HG02884 (cell line): Measurements from ENCODE around the gene EXTL1.

ENCODE experiments used
- ATAC-seq: cut with Tn5 transposase; IDR thresholded peaks from one replicate; pipeline ENCODE4 v1.9.1; 2021; ENCODE audit warnings: mild to moderate bottlenecking, moderate library complexity; ENCODE audit not compliant: unreplicated experiment

The EXTL1 gene

DNA sequence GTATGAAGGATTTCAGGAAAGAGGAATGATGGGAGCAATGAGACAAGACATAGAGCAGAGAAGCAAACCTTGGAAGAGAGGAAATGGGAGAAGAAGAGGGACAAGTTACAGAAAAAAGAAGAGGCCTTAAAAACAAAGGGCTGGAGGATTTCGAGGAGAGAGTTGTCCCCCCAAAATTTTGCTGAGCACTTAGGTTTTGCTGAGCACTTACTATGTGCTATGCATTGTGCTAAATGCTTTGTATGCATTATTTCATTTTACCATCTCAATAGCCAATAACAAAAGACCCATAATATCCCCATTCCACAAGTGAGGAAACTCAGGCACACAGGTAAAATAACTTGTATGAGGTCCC lies 48.3 kb downstream of the EXTL1 start:
- ATAC-seq: no peak

DNA sequence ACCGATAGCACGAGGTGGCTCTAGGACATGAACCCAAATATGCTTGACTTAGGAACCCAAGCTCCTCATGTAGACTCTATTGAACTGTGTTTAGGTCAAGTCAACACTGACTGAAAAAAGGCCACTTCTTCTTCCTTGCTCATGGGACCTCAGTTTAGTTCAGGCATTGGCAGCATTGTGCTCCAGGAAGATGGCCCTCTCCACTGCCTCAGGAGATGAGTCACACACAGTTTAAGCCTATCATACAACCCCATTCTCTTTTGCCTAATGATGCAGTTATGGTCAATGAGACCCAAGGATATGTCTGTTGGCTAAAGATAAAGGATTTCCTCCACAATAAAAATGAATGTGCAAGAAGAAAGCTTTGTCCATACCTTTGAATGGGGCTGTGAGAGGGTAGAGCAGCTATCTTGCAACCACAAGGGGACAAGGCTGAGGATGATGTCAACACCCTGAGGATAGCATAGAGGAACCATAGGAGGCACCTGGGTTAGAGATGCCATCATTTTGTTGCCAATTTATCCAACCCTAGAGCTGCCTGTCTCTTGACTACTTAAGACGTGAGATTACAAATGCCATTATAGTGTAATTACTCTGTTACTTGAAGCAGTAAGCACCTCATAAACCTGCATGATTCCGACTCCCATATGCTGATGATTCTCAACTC lies 48.9 kb downstream of the EXTL1 start:
- ATAC-seq: no peak

DNA sequence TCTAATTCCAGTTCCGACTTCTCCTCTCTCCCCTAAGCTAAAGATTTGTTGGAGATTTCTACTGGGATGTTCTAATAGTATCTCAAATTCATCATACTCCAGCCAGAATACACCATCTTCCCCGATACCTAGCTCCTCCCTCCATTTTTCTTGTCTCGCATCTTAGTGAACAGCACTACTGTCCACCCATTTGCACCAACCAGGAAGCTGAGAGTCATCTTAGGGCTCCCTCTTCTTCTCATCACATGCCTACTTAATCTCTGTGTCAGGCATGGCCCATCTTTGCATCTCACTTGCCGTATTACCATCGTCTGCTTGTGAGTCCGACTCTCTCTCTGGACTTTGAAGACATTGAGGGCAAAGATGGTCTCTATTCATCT lies 49.4 kb downstream of the EXTL1 start:
- ATAC-seq: no peak

DNA sequence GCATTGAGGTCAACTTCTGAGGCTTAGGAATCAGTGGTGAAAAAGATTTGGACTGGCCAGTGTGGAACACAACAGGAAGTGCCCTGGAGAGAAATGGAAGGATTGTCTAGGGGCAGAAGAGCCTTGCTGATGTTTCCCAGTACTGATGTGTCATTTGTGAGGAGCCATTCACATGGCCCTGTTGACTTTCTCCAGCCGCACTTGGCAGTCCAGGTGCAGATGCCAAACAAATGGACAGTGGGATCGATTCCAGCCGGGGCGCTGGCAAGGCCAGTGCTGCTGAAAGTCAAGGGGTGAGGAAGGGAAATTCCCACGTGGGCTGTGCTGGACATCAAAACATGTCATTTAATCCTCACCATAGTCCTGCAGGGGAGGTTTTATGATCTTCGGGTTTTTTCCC lies 50.7 kb downstream of the EXTL1 start:
- no peak for ATAC-seq

DNA sequence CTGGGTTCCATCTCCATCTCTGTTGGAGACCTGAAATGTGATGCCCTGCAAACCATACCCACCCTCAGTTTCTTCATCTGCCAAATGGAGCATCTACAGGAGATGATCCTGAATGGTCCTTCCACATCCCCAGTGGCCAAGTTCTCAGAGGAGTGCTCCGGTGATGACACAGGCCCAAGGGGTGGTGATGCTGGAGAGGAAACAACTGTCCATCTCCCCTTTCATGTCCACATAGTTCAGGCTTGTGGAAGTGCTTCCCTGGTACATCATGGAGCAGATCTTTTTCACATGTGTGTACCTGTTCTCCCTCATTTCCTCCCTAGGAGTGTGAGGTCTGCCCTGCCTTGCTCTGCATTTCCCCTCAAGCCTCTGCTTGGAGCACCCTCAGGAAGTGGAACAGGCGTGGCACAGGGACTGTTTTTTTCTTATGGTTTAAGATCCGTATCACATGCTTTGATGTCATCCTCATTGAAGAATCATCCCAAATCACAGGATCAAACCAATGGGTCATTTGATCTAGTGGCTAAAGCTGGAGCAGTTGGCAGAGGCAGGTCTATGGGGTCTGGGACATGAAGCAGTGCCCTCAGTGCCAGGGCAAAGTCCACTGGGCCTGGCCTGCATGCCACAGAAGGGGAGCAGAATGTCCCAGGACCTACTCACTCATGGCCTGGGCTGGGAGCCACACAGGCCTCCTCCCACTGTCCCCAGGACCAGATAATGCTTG lies 54.0 kb downstream of the EXTL1 start:
- ATAC-seq: no peak

DNA sequence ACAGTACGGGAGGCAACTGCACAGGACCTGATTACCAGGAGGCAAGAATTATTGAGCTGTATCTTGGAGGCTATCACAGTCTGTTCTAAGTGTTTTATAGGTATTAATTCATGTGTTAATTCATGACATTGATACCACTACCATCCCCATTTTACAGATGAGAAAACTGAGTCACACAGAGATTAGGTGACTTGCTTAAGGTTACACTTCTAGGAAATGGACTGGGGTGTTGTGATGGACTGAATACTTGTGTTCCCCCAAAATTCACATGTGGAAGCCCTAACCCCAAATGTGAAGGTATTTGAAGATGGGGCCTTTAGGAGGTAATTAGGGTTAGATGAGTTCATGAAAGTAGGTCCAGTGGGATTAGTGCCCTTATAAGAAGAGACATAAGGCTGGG lies 55.9 kb downstream of the EXTL1 start:
- no peak for ATAC-seq

DNA sequence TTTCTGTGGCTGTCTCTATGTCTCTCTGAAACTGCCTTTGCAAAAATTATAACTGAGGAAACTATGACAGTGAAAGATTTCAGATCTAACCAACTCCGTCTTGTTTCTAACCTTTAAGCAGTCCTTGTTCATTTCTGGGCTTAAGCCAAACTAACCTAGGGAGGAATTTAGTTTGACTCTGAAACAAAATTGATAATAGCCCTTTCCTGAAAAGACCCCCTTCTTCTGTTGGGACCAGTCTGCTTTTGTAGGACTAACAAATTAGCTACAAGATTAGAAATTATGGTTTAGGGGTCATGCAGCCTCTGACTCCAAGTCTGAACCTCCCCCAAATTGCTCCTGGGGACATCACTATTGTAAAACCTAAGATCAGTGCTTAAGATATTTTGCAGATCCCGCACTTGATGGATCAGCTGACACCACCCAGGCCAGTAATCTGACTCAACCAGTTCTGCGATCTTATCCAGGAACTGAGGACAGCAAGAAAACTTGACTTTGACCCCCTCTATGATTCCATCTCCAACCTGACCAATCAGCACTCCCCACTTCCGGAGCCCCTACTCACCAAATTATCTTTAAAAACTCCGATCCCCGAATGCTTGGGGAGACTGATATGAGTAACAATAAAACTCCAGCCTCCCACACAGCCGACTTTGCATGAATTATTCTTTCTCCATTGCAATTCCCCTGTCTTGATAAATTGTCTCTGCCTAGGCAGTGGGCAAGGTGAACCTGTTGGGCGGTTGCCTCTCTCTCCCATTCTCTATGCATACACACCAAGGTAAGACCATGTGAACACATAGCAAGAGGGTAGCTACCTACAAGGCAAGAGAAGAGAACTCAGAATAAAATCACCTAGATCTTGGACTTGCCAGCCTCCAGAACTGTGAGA lies 57.0 kb downstream of the EXTL1 start:
- no peak for ATAC-seq

DNA sequence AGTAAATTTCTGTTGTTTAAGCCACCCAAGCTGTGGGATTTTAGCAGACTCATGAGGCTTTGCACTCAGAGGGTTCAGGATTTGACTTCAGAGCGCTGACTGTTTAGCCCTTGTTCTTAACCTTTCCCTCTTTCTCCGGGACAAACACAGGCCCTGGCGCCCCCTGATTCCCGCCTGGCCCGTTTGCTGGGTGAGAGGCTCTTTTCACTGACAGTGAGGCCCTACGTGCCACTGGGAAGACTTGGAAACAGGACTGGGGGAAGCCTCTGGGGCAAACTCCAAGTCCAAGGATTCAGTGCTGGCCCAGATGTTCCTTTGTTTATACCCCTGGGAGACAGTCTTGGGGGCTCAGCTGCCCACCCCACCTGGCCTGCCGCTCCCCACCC lies 57.6 kb downstream of the EXTL1 start:
- ATAC-seq: no peak

DNA sequence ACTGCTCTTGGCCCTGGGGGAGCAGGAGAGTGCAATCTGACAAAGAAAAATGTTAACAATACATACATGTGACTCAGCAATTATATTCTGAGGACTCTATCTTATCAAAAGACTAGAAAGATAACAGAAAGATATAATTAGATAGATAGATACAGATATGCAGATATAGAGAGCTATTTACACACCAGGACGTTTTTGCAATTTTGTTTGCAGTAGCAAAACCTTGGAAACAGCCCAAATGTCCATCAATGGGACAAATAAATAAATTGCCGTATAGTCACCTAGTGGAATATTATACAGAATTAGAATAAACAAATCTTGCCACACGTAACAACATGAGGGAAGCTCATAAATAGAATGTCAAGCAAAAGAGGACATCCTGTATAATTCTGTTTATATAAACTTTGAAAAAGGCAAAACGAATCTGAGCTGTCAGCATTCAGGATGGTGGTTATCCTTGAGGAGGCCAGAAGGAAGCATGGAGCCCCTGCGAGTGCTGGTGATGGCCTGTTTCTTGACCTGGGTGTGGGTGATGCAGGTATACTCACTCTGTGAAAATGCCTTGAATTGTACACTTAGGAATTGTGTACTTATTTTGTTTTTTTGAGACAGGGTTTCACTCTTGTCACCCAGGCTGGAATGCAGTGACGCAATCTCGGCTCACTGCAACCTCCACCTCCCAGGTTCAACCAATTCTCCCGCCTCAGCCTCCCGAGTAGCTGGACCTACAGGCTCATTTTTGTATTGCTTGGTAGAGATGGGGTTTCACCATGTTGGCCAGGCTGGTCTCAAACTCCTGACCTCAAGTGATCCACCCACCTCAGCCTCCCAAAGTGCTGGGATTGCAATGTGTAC lies 58.6 kb downstream of the EXTL1 start:
- ATAC-seq: no peak

DNA sequence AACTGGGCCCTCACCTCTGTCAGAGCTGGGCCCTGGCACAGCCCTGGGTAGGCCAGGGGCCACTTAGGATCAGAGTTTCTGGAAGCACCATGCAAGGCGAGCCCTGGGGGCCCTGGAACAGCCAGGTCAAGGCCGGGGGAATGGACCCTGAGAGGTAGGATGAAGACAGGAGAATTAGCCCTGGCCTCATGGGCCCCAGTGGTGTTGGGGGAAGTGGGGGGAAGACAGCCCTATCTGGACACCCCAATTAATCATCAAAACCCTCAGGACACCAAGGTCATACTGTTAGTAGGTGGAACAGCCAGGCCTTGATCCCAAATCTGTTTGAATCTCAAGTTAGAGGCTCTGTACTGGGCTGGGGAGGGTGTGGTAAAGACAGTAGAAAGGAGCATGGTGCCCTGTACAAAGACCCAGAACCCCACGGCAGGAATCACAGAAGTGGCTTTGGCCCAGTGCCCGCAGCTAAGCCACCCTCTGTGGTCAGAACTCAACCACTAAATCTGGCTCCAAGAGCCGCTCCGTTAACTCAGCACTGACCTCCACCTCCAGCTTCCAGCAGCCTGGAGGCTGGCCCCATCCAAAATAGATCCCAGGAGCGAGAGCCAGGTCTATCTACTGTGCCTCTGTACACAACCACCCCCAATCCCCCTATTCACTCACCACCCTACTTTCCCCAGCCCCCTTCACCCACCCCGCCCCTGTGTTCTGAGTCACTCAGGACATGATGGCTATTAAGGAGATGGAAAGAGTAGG lies 59.9 kb downstream of the EXTL1 start:
- no peak for ATAC-seq

DNA sequence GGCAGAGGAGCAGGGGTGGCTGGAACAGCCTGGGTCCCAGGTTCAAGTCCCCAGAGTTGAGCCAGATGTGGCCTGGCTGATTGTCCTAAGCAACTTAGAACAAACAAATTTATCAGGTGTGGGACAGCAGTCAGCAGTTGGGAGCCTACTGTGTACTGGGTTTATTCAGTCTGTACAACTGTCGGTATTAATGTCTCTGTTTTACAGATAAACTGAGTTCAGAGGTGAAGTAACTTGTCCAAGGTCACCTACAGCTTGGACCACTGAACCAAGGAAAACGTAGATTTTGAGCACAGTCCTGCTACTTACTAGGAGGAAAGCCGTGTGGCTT lies 60.4 kb downstream of the EXTL1 start:
- ATAC-seq: no peak

DNA sequence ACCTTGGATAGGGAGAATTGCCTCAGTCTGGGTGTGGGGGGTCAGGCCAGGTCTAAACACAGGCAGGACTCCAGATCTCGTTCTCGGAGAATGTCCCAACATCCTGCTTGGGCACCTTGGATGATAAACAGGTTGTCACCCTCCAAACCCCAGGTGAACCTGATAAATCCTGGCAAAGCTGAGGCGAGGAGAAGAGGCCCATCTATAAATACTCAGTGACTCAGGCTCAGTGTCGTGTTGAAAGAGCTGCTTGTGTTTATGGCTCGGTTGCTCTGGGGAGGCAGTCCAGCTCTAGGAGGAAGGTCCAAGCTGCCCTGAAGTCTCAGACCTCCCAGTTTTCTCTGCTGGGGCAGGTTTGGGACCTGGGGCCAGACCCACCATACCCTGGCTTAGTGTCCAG lies 61.6 kb downstream of the EXTL1 start:
- no peak for ATAC-seq

DNA sequence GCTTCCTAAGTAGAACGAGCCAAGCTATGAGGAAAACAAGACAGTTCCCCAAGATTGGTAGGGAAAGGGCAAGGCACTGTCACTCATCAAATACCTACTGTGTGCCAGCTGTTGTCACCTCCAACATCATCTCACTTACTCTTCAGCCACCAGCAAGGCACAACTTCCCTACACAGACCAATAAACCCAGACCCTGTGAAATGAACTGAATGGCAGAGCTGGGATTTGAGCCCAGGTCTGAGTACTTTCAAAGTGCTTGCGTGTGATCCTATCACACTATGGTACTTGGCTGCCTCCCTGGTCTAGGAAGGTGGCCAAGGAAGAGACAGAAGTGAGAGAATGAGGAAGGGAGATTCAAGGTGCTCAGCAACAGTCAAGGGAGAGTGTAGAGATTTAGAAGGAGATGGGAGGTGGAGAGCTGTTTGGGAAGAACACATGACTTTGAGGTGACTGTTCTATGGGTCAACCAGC lies 62.6 kb downstream of the EXTL1 start:
- no peak for ATAC-seq

DNA sequence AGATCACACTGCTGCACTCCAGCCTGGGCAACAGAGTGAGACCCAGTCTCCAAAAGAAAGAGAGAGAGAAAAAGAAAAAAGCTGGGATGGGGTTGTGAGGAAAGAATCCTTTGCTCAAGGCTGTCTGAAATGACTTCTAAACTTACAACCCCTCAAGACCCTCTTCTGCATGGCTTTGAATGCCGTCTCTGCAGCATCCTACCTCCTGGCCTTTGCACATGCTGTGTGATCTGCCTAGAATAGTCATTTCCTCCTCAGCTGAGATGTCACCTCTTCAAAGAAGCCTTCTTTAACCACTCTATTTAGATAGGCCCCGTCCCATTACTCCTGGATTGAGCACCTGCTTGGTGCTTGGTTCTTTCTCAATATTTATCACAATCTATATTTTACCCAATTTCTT lies 63.3 kb downstream of the EXTL1 start:
- ATAC-seq: no peak
